Epithelial cell of esophagus (primary cell): ENCODE measurements around the gene MEGF11.
"Not testable (repeated sequence)": the region's sequence is repeated elsewhere in the genome, so short reads cannot be mapped to it uniquely, and the experiment has no call there.

Experiments
- DNase-seq: peaks from one replicate; pipeline ENCODE4 v3.0.0; 2010; ENCODE audit warnings: low read depth
- H3K4me3 ChIP-seq: 2 replicates; pipeline ENCODE4 v1.5.1; 2011; ENCODE audit warnings: mild to moderate bottlenecking, low read length, control low read depth
- CTCF ChIP-seq: IDR thresholded peaks from 2 replicates; pipeline ENCODE4 v1.5.1; 2011; ENCODE audit warnings: low read depth, mild to moderate bottlenecking, low read length, control low read depth, inconsistent platforms; ENCODE audit not compliant: insufficient read depth; ENCODE audit errors: missing control alignments

MEGF11 gene

GRCh38 chr15:65875458-65875857 lies 378.1 kb downstream of the MEGF11 start:
- no peak for TF ChIP-seq CTCF
- DNase-seq: no peak
- H3K4me3 ChIP-seq: no peak overlapping the region

GRCh38 chr15:65873256-65873655 lies 380.3 kb downstream of the MEGF11 start:
- H3K4me3 ChIP-seq: no peak overlapping the region
- no peak for TF ChIP-seq CTCF
- peak; percentile 65 for DNase-seq

GRCh38 chr15:65872596-65872995 lies 381.0 kb downstream of the MEGF11 start:
- not testable (repeated sequence) for H3K4me3 ChIP-seq, DNase-seq

GRCh38 chr15:65871886-65872285 lies 381.7 kb downstream of the MEGF11 start:
- peak overlapping the region; percentile 89 for H3K4me3 ChIP-seq

GRCh38 chr15:65870889-65871533 lies 382.5 kb downstream of the MEGF11 start:
- DNase-seq: peak; percentile 90
- peak overlapping the region; percentile 89 for H3K4me3 ChIP-seq
- TF ChIP-seq CTCF: no peak

More at GRCh38 chr15:65871886-65872285, 381.7 kb downstream of the MEGF11 start:
- DNase-seq: not testable (repeated sequence)

- peak; percentile 83 for DNase-seq
- H3K4me3 ChIP-seq: peak overlapping the region; percentile 89
- TF ChIP-seq CTCF: no peak
Observed at GRCh38 chr15:65869954-65870871, 383.3 kb downstream of the MEGF11 start.

- DNase-seq: peak; percentile 97
- peak within 1 kb of the TSS; percentile 89 for H3K4me3 ChIP-seq
- TF ChIP-seq CTCF: peak; percentile 8
Observed at GRCh38 chr15:65869126-65869953, 384.2 kb downstream of the MEGF11 start, which contains the start of gene RAB11A. Gene RAB11A (plus strand): TSS chr15:65869491. CDS start chr15:65869586, 95 bp downstream.
